Sigmoid colon (tissue), 4 donors: ENCODE data around the gene WDR86.

Experiments
- EP300 ChIP-seq, 4 donors: sonication (generic); formaldehyde crosslinking; IDR thresholded peaks; one replicate each; pipeline ENCODE4 v1.6.1; 2017; ENCODE audit warnings: antibody characterized with exemption in 4 of 4
- POLR2A ChIP-seq, 2 donors: fragments of 450-650 bp; IDR thresholded peaks; one replicate each; pipeline ENCODE4 v1.6.1; 2016; ENCODE audit warnings: antibody characterized with exemption in 2 of 2, mild to moderate bottlenecking in 2 of 2, moderate library complexity in 2 of 2
- POLR2AphosphoS5 ChIP-seq, 4 donors: sonication (generic); formaldehyde crosslinking; IDR thresholded peaks; one replicate each; pipeline ENCODE4 v1.6.1; 2017; ENCODE audit warnings: antibody characterized with exemption in 4 of 4
- TF ChIP-seq, protein P1 (sequence below), 4 experiments: fragments of 450-650 bp in 3 of 4; fragments of 200-600 bp in 1 of 4; IDR thresholded peaks; one replicate each; pipeline ENCODE4 v1.5.1; 2016 to 2019; ENCODE audit warnings: antibody characterized with exemption in 4 of 4, mild to moderate bottlenecking in 3 of 4, moderate library complexity in 2 of 4

DNA sequence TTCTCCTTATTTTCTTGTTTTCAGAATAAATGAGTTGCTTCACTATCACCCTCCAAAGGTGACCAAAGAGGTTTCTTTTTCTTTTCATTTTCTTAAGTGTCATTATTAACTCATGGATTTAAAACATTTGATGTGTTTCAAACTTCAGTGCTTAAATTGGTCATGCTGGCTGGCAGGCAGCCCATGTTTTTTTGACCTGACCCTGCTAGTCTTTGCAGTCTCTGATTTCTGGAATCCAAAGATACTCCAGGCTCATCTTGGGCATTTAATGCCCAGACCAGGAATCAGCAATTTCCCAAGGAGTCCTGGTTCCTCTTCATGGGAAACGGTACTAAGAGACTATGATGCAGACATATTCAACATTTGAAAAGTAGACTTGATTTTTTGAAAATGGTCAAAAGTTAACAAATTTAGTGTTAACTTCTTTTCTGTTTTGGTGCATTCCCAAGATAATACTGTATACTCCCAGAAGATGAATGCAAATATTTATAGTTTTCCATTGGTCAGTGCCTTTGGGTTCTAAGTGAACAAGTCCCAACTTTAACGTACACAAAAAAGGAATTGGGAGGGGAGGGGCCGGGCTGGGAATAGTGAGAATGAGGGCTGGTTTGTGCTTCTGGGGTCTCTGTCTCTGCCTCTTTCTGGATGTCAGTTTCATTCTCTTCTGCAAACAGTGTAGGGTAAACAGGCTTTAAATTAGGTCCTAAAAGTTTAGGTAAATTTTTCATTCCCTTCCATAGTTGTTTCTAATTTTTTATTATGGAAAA lies 48.5 kb downstream of the WDR86 start:
- TF ChIP-seq, protein P1, sequence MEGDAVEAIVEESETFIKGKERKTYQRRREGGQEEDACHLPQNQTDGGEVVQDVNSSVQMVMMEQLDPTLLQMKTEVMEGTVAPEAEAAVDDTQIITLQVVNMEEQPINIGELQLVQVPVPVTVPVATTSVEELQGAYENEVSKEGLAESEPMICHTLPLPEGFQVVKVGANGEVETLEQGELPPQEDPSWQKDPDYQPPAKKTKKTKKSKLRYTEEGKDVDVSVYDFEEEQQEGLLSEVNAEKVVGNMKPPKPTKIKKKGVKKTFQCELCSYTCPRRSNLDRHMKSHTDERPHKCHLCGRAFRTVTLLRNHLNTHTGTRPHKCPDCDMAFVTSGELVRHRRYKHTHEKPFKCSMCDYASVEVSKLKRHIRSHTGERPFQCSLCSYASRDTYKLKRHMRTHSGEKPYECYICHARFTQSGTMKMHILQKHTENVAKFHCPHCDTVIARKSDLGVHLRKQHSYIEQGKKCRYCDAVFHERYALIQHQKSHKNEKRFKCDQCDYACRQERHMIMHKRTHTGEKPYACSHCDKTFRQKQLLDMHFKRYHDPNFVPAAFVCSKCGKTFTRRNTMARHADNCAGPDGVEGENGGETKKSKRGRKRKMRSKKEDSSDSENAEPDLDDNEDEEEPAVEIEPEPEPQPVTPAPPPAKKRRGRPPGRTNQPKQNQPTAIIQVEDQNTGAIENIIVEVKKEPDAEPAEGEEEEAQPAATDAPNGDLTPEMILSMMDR (IDR thresholded peaks at IDR 0.05): no peak
- TF ChIP-seq POLR2AphosphoS5 (IDR thresholded peaks at IDR 0.05) (no peak), POLR2A (IDR thresholded peaks at IDR 0.05) (no peak), EP300 (IDR thresholded peaks at IDR 0.05) (no peak)
